ENCODE results near the gene CCDC33.

DNA sequence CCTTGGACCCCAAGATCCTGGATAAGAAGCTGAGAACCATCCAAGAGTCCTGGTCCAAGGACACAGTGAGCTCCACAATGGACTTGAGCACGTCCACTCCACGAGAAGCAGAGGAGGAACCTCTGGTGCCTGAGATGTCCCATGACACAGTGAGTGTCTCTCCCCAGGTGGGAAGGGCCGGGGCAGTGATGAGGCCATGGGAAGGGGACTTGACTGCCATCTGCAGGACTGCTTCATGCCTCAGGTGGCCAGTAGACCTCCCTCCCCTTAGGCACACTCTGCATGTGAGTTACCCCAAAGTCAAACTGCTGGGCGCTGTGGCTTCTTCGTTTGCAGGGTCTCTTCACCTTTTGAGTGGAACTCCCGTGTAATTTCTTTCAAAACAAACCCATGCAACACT, 59.7 kb downstream of the CCDC33 start:
- TF ChIP-seq, protein P1, sequence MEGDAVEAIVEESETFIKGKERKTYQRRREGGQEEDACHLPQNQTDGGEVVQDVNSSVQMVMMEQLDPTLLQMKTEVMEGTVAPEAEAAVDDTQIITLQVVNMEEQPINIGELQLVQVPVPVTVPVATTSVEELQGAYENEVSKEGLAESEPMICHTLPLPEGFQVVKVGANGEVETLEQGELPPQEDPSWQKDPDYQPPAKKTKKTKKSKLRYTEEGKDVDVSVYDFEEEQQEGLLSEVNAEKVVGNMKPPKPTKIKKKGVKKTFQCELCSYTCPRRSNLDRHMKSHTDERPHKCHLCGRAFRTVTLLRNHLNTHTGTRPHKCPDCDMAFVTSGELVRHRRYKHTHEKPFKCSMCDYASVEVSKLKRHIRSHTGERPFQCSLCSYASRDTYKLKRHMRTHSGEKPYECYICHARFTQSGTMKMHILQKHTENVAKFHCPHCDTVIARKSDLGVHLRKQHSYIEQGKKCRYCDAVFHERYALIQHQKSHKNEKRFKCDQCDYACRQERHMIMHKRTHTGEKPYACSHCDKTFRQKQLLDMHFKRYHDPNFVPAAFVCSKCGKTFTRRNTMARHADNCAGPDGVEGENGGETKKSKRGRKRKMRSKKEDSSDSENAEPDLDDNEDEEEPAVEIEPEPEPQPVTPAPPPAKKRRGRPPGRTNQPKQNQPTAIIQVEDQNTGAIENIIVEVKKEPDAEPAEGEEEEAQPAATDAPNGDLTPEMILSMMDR (IDR thresholded peaks at IDR 0.05 in 2 of 3, conservative IDR thresholded peaks at IDR 0.05 in 1 of 3; ENCODE audit: control insufficient read depth in 2 of 3, extremely low read depth in 1 of 3, insufficient read depth in 1 of 3, low read depth in 3 of 3, low read length in 3 of 3): peak in 1 of 3 experiments; percentile 13; a peak in 1 of 6 replicates
- TF ChIP-seq POLR2A (IDR thresholded peaks at IDR 0.05; ENCODE audit: low read depth, low read length) (no peak), SUPT20H (IDR thresholded peaks at IDR 0.05; ENCODE audit: borderline replicate concordance, control insufficient read depth, low read depth, low read length) (no peak), NBN (IDR thresholded peaks at IDR 0.05) (no peak), NFYA (IDR thresholded peaks at IDR 0.05; ENCODE audit: borderline replicate concordance, low read depth, low read length) (no peak), EZH2 (IDR thresholded peaks at IDR 0.05; ENCODE audit: borderline replicate concordance, control insufficient read depth, low read depth, low read length) (no peak), RAD21 (IDR thresholded peaks at IDR 0.05; ENCODE audit: insufficient read depth, low read depth, low read length) (0 out of 2 replicates have a peak, but pooled peaks have one; percentile 15), DPF2 (IDR thresholded peaks at IDR 0.05) (no peak)
- TF ChIP-seq, protein P2, sequence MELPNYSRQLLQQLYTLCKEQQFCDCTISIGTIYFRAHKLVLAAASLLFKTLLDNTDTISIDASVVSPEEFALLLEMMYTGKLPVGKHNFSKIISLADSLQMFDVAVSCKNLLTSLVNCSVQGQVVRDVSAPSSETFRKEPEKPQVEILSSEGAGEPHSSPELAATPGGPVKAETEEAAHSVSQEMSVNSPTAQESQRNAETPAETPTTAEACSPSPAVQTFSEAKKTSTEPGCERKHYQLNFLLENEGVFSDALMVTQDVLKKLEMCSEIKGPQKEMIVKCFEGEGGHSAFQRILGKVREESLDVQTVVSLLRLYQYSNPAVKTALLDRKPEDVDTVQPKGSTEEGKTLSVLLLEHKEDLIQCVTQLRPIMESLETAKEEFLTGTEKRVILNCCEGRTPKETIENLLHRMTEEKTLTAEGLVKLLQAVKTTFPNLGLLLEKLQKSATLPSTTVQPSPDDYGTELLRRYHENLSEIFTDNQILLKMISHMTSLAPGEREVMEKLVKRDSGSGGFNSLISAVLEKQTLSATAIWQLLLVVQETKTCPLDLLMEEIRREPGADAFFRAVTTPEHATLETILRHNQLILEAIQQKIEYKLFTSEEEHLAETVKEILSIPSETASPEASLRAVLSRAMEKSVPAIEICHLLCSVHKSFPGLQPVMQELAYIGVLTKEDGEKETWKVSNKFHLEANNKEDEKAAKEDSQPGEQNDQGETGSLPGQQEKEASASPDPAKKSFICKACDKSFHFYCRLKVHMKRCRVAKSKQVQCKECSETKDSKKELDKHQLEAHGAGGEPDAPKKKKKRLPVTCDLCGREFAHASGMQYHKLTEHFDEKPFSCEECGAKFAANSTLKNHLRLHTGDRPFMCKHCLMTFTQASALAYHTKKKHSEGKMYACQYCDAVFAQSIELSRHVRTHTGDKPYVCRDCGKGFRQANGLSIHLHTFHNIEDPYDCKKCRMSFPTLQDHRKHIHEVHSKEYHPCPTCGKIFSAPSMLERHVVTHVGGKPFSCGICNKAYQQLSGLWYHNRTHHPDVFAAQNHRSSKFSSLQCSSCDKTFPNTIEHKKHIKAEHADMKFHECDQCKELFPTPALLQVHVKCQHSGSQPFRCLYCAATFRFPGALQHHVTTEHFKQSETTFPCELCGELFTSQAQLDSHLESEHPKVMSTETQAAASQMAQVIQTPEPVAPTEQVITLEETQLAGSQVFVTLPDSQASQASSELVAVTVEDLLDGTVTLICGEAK (IDR thresholded peaks at IDR 0.05; ENCODE audit: borderline replicate concordance): no peak
- TF ChIP-seq, protein P3, sequence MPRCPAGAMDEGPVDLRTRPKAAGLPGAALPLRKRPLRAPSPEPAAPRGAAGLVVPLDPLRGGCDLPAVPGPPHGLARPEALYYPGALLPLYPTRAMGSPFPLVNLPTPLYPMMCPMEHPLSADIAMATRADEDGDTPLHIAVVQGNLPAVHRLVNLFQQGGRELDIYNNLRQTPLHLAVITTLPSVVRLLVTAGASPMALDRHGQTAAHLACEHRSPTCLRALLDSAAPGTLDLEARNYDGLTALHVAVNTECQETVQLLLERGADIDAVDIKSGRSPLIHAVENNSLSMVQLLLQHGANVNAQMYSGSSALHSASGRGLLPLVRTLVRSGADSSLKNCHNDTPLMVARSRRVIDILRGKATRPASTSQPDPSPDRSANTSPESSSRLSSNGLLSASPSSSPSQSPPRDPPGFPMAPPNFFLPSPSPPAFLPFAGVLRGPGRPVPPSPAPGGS (IDR thresholded peaks at IDR 0.05; ENCODE audit: borderline replicate concordance, insufficient read depth, low read depth, low read length, poor library complexity, severe bottlenecking): no peak

Data from GM12878 (cell line).